NCI-H1436 (cell line): ENCODE data around the gene ALK.

ENCODE experiments used
- DNase-seq: peaks from one replicate; lab custom pipeline; 2025; lab: John Stamatoyannopoulos, UW

Gene ALK

DNA sequence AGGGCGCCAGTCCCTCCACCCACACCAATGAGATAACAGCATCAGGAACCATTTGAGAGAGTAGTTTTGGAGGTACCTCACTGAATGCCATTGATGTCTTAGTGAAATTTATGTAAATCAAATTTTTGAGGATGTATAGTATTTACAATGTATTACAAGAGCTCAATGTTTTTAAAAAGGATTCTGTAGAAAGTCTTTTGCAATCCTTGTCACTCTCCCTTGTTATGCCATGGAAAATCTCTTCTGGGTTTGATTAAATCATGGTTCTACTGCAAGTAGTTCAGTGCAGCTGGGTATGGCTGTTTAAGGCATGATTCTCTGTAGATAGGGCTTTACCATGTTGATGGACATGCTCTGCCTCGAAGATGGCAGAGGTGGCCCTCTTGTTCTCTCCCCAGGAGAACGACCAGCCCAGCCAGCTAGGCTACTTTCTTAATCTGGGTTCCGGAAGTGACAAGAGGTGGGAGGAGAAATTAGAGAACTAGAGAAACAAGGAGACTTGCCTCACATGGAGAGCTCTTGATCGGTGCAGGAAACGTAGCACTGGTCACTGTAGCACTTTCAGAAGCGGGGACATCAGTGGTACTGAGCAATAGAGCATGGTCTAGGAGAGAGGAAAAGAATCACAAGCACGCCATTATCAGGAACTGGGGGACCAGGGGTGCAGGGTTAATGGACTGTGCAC is 603.4 kb downstream of the ALK start:
- no peak for DNase-seq

DNA sequence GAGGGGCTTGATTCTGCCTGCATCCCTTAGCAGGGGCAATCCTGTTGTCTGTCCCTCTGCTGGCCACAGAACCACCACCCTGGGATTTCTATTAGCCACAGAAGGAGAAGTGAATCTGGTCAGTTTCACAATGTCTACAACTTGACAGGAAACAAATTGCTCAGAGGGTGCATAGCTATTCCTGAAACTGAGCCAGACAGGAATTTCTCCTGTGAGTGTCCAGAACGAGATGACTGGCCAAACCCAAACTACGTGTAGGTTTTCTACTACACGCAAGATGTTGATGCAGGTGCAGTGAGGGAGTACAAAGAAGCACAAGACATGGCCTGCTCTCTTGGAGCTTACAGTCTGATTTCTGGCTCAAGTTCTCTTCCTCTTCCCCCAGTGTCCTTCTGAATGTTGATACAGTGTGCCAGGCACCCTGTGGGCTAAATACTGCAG is 604.3 kb downstream of the ALK start:
- no peak for DNase-seq

DNA sequence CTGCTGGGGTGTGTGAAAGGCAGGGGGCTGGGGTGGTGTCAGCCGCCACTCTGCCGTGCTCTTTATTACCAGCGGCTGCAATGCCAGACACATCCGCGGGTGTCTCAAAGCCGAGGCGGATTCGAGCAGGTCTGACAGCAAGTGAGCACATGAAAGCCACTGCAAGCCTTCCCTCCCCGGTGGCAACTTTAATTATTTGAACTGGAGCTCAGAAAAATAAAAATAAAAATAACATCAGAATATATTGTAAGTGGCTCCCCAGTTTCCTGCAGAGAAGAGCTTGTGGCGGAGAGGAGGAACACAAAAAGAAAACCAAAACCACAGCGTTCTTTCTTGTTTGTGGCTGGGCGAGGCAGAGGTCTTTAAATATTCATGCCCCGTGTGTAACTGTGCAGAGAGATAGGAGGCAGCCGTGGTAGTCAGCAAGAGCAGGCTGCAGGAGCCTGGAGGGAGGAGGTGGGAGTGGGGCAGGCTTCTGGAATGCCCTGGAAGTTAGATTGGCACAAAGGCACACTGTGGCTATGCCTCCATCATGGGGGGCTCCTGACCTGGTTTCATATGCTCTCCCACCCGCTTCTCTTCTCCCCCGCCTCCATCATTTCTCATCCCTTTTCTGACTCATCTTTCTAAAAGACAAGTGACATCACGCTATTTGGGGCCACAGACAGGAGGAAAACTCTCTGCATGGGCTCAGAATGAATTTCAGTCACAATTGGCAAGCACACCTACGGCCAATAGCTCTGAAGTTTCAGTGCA is 606.4 kb downstream of the ALK start:
- peak; percentile 7 for DNase-seq

DNA sequence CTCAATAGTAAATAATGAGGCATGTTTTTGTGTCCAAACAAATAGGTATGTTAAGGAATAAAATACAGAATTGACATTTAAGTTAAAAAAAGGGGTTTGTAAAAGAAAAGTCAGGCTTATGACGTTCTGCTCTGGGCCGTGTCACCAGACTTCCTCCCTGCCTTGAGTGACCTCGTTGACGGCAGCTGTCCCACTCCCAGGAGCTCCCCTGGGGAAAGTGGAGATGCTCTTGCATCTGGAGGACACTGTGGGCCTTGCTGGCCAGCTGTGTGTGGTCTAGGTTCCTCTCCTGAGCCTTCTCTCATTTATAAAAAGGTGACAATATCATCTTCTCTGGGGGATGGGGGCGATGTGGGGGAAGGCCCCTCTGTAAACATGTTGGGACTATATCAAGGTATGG is 609.9 kb downstream of the ALK start:
- DNase-seq = no peak

DNA sequence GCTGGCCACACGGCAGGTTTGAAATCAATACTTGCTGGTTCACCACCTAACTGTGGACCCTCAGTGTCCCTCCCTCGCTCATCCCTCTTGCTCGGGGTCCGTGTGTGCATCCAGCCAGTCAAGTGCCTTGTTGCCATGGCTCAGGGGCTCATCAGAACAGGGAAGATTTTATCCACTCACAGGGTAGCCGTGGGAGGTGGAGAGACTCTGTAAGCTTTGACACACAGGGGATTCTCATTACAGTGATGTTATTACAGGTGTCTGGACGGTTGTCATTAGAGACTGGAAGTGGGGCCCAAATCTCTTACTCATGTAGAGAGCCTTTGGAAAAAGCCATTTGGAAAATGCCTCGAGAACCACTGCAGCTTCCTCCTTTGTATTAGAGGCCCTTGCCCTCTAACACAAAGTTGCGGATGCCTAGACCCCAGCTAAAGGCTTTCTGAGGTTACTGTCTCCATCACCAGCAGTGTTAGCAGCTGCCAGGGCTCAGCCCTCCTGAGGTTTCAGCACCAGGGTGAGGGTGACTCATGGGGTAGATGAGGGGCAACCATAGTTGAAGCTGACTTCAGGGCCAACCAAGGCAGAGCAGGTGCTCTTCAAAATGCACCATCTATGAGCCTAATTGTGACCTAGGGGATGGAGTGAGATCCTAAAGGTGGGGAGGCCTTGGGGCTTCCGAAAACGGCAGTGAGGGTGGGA is 610.6 kb downstream of the ALK start:
- DNase-seq = no peak

DNA sequence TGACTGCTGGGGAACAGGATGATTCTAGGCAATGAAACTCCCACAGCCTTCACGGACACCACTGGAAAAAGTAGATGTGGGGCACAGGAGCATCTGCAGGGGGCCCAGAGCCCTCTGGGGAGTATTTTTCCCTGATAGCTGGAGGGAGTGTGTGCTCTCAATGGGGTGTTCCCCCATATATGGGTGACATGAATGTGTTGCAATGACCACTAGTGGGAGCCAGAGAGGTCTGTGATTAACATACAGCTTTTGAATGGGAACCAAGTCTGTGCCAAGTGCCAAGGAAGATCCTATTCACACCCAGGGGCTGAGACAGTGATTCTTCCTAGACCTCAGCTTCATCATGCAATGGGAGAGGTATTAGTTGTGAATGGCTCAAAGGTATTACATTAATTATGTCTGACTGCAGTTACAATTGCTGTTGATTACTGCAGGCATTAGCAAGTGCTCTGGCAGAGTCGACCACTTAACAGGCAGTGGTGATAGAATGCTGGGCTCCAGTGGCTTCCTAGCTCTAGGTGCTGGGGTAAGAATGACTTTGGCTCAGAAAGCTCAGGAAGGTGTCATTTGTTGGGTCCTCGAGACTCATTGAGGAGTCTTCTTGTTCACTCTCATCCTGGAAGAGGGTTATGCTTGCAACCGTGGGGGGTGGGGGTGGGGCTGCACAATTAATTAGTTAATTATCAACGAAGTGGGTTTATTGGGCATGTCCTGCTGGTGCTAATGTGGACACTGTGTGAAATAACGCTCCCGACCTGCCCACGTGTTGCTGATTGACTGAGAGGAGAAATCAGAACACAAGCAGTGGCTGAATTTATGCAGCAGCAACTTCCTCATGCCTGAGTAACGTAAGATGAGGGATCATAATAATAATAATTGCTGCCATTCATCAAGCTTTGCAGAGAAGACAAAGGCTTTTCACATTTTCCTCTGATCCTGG is 612.0 kb downstream of the ALK start:
- peak; percentile 53 for DNase-seq

DNA sequence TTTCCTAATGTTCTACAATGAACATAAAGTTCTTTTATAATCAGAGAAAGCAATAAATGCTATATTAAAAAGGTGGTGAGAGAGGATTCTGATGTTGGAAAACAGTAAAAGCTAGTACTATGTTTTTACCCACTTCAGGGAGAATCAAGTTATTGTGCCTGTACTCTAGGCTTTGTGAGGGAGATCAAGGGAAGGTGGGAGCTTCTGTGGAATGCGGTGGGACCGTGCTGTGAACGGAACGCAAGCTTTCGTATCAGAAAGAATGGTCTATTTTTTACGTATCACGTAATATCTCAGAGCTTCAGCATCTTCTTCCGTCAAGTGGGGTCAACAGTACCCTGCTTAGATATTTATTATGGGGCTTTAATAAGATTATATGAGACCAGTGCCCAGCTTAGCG is 613.0 kb downstream of the ALK start:
- DNase-seq = no peak

DNA sequence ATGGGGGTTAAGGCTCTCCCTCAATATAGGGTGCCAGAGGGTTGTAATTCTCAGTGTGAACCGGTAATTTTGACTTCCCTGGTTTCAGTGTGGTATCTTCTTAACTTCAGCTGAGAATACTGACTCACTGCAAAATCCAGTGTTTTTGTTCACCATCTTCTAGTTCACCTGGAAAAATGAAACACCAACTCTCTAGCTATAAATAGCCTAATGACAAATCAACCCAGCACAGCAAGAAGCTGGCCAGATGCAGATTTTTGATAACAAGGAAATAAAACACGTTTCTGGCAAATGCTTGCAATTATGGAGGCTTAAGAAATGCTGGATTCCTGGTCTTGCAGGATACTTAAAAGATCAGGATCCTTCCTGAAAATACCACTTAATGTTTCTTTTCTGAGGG is 613.9 kb downstream of the ALK start:
- DNase-seq = no peak

DNA sequence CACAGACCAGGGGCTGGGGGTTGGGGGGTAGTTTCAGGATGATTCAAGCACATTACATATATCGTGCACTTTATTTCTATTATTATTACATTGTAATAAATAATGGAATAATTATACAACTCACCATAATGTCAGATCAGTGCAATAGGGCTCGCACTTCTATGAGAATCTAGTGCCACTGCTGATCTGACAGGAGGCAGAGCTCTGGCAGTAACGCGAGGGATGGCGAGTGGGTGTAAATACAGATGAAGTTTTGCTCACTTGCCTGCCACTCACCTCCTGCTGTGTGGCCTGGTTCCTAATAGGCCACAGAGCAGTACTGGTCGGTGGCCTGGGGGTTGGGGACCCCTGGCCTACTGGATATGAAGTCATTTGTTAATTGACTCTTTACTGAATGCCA is 615.6 kb downstream of the ALK start:
- no peak for DNase-seq

DNA sequence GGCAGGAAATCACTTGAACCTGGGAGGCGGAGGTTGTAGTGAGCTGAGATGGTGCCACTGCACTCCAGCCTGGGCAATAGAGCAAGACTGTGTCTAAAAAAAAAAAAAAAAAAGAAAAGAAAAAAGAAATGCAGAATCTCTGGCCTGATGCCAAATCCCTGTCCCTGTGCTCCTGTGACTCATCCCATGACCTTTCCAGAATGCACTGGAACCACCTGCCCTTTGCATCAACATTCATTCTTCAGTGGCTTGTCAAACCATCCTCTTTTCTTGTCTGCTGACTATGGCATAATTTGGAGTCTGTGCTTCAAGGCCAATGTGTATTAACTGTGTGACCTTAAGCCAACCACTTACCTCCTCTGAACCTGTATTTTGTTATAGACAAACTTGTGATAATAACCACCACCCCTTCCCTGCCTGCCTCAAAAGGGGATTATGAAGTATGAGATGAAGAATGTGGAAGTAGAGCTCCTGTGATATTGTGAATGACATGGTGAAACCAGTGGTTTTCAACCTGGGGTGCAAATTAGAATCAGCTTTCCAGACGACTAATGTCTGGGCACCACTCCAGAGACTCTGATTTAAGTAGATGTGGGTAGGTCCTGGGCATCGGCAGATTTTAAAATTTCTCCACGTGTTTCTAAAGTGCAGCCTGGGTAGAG is 616.9 kb downstream of the ALK start:
- no peak for DNase-seq

DNA sequence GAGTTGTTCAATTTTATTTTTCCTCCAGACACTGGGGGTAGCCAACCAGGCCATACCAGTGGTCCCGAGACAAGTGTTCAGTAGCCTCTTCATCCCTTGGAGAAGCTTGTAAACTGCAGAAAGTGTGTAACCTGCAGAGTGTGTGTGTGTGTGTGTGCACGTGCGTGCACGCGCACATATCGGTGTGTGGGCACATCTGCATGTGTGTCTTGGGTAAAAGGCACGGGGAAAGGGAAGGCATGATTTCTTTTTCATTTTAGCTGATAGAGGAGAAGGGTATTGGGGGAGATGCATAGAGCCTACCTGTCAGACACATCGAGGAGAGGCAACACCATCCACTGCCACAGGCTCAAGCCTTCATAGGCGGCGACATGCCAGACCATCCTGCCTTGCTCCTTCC is 624.8 kb downstream of the ALK start:
- DNase-seq = no peak

DNA sequence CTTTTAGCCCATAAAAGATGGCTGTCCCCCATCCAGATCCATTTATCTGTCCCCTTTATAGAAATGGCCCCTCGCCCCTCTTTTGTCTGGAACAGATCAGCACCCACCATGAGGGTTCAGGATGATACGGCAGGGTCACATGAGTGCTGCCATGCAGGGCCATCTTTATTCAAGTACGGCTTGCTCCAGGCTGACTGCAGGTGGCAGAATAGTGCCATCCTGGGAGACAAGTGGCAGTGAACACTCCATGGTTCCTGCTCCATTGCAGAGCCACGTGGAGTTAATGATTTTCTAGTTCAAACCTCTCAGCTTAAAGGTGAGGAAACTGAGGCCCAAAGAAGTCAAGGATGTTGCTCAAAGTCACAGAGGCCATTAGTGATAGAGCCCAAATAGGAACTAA is 625.5 kb downstream of the ALK start:
- DNase-seq = no peak

DNA sequence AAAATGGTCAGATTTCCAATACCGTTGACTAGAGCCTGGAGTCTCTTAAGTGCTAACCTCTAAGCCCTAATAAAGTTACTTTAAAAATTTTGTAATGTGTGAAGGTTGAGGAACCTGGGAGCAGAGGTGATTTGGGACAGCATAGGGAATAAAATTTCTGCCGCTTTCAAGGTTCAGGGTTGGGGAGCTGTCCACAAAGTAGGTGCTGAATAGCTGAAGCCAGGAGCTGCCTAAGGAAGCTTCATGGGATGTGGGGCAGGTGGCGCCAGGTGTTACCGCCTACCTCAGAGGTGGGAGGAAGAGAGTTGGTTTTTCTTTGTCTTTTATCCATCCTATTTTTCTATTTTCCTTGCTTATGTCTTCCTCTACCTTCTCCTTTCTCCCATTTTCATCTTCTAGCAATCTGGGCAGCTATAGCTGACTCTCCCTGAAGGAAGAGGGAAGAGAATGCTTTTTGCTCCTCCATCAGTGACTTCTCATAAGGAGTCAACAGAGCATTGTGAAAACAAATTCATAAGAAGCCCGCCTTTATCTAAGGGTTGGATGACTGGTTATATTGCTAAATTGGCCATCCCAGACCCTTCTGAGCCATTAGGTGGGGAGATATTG is 627.5 kb downstream of the ALK start:
- no peak for DNase-seq

DNA sequence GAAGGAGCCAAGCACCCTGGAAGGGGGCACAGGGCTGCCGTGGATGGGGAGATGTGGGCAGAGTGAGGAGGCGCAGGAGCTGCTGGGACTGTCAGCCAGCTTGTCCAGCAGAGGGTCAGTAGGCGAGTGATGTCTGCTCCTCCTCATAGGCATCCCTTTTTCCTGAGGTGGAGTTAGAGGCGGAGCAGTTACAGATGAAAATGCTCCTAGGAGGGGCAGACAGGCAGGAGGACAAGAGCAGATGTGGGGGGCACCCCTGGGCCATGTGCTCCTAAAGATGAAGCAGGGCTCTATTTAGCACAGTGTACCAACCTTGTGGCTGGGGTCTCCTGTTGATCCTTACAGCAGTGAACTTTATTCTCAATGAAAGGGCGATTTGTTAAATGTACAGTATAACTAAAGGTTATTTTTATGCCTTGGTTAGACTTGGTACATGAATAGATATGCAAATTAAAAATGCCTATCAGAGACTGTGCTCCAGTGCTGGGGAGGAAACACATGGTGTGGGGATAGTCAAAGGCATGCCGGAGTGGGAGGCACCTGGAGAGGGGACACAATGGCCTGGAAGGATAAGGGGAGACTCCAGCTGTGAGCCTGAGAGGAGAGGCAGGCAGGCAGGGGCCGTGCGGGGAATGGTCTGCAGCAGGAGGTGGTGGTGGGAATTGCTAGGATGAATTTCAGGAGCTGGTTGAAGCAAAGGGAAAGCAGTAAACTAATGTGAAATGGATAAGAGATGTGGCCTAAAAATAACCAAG is 630.9 kb downstream of the ALK start:
- no peak for DNase-seq

DNA sequence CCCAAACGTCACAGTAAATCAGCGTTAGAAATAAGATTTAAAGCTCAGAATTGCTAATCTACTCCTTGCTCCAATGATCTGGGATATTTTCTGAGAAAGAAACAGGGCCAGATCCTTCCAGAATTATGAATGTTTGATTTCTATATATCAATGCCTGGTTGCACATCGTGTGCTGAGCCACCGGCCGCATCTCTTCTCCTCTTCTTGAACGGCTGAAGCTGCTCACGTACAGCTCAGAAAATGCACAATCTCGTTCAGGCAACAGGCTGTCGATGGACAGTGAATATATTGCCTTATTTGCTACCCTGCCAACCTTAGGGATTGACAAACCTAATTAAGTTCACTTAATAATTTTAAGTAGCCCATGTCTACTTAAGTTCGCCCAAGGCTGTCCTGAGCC is 636.7 kb downstream of the ALK start:
- DNase-seq = no peak

DNA sequence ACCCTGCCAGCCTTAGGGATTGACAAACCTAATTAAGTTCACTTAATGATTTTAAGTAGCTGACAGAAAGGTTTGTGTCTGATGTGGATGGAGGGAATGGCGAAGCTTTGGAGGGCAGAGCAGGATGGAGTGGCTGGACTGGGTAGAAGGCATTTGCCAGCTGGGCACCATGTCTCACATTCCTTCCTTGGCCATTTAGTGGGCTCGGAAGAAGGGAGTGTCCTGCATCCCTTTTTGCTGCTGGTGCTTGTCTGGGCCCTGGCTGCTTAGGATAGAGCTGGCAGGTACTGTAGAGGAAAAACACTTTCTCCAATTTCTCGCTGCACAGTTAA is 639.5 kb downstream of the ALK start:
- DNase-seq = no peak

DNA sequence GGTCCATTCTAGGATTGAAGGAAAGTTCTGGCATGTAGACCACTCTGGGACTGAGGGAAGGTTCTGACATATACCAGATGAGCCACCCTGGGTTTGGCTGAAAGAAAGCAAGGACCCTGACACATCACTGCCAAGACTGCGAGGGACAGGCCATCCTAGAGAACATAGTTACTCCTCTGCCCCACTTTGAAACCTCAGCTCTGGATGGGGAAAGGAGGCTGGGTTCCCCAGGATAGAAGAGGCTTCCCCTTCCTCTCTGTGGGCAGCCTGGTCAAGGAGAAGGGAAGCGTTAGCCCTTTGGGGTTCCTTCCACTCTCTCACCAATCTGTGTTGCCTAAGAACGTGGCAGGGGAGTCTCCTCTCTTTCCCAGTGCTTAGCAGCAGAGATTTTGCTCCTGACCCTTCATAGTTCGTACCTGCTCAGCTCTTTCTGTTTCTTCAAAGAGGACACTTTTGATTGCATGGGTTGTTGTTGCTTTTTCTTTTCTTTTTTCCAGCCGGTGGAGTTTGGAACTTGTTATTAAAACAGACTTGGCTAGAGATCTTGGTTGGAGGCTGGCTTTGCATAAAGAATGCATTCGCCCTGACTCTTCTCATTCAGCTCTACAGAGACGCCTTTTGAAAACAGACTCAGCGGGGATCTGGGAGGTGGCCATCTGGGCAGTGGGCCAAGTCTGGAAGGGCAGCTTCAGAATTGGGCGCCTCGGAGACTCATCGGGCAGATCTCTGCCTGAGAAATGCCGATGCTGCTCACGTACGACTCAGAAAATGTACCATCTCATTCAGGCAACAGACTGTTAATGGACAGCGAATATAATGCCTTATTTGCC is 640.1 kb downstream of the ALK start:
- DNase-seq = no peak

DNA sequence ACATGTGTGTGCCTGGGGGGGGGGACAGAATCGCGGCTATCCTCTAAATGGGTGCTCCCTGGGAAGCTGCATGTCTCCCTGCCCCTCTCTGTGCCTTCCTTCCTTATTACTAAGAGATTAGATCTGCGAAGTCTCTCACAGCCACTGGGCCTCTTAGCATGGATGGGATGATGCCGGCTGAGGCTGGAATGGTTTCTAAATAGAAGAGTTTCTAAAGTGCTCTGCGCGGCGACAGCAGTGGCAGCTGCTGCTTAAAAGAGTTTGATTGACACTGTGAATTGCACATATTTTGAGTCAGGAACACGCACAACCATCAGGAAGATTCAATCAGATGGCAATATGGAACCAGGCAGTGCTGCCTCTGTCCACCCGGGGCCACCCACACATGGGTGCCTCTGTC is 642.4 kb downstream of the ALK start:
- no peak for DNase-seq

DNA sequence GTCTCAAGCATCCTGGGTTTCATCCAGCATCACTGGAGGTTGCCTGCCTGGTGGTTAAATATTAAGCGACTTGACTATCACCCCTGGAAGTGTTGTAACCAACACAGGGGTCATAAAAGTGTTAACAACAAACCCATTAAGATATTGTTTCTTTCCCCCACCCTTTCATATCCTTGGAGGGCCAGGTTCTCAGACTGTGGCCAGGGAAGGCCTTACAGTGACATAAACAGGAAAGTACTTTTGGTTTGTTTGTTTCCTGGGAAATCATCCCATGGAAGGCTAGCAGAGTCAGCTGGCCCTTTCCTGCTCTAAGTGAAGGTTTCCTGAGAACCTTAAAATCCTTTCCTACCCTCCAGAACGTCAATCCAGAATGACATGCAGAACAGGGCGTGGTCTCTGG is 645.2 kb downstream of the ALK start:
- DNase-seq = no peak

DNA sequence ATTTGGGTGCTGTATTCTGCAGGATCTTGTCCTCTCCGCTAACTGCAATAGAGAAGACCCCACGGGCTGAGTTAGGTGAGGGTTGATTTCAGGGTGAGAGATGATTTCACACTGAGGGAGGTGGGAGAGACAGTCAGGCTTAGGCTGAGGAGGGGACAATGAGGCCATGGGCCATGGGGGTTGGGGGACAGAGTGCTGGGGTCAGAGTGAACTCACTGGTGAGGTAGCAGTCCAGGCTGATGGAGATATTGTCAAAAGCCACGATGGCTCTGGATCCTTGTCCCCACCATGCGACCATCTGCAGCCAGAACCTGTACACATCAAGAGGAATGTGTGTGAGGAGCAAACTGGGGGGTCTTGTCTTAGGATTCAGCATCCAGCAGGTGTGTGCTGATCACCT is 646.2 kb downstream of the ALK start:
- DNase-seq = no peak
